CD4-positive, alpha-beta T cell treated with Interleukin-4 for 1 hour (primary cell): ENCODE measurements around the gene ZNF433.
"Not testable (repeated sequence)": the region's sequence is repeated elsewhere in the genome, so short reads cannot be mapped to it uniquely, and the experiment has no call there.

Experiments used
- DNase-seq, 2 donors: peaks; one replicate each; pipeline ENCODE4 v3.0.0-alpha.2; 2020 to 2022

The ZNF433 gene

DNA sequence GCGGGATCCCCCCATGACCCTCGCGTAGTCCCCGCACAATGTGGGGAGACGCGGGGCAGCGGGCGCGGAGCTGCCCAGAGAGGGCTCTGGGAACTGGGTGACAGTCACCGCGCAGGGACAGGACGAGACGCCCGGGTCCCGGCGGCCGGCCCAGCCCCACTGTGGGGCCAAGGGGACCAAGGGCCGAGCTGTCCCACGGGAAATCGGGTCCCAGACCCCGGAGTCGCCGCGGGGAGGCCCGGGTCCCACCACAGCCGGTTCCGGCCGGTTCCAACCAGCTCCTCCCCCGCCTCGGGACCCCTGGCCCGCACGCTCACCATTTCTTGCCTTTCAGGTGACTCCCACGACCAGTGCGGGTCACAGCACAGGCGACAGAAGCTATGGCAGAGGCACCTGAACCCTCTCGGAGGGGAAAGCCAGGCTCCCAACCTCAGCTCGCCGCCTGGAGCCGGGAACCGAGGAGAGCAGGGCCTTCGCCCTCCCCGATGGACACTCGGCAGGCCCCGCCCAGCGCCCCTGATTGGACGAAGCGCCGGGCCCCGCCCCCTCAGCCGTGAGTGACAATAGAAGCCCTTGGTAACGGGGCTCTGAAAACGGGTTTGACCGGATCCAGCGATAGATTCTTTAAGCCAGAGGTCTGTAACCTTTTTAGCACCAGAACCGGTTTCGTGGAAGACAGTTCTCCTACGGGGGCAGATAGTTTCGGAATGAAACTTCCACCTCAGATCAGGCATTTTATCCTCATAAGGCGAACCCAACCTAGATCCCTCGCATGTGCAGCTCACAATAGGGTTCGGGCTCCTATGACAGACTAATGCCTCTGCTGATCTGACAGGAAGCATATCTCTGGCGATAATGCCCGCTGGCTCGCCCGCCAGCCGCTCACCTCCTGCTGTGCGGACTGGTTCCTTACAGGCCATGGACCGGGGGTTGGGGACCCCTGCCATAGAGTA is at the start of gene ZNF433:
Gene ZNF433 (minus strand): TSS at position 460 of the 953 bp plus-strand sequence. CDS start 140 bp downstream, at position 320.
- DNase-seq = peak; percentile 59 to 73

DNA sequence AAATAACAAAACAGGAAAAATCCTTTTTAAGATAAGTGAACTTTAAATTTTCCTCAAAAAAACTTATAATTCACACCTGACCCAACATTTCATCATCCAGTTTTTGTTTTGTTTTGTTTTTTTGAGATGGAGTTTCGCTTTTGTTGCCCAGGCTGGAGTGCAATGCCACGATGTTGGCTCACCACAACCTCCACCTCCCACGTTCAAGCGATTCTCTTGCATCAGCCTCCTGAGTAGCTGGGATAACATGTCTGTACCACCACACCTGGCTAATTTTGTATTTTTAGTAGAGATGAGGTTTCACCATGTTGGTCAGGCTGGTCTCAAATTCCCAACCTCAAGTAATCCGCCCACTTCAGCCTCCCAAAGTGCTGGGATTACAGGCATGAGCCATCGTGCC is 47.9 kb upstream of the ZNF433 start:
- DNase-seq = not testable (repeated sequence)

DNA sequence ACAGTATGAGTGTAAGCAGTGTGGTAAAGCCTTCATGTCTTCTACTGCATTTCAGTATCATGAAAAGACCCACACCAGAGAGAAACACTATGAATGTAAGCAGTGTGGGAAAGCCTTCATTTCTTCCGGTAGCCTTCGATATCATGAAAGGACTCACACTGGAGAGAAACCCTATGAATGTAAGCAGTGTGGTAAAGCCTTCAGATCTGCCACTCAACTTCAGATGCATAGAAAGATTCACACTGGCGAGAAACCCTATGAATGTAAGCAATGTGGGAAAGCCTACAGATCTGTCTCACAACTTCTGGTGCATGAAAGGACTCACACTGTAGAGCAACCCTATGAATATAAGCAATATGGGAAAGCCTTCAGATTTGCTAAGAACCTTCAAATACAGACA is 41.9 kb upstream of the ZNF433 start:
- no peak for DNase-seq

DNA sequence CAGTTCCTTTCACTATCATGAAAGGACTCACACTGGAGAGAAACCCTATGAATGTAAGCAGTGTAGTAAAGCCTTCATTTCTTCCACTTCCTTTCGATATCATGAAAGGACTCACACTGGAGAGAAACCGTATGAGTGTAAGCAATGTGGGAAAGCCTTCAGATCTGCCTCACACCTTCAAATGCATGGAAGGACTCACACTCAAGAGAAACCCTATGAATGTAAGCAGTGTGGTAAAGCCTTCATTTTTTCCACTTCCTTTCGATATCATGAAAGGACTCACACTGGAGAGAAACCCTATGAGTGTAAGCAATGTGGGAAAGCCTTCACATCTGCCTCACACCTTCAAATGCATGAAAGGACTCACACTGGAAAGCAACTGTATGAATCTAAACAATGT is 40.9 kb upstream of the ZNF433 start:
- not testable (repeated sequence) for DNase-seq

DNA sequence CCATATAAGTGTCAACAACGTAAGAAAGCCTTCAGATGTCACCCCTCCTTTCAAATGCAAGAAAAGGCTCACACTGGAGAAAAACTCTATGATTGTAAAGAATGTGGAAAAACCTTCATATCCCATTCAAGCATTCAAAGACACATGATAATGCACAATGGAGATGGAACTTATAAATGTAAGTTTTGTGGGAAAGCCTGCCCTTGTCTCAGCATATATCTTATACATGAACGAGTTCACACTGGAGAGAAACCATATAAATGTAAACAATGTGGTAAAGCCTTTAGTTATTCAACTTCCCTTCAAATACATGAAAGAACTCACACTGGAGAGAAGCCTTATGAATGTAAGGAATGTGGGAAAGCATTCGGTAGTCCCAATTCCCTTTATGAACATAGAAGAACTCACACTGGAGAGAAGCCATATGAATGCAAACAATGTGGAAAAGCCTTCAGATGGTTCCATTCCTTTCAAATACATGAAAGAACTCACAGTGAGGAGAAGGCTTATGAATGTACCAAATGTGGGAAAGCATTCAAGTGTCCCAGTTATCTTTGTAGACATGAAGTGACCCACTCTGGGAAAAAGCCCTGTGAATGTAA is 40.2 kb upstream of the ZNF433 start:
- DNase-seq = no peak

DNA sequence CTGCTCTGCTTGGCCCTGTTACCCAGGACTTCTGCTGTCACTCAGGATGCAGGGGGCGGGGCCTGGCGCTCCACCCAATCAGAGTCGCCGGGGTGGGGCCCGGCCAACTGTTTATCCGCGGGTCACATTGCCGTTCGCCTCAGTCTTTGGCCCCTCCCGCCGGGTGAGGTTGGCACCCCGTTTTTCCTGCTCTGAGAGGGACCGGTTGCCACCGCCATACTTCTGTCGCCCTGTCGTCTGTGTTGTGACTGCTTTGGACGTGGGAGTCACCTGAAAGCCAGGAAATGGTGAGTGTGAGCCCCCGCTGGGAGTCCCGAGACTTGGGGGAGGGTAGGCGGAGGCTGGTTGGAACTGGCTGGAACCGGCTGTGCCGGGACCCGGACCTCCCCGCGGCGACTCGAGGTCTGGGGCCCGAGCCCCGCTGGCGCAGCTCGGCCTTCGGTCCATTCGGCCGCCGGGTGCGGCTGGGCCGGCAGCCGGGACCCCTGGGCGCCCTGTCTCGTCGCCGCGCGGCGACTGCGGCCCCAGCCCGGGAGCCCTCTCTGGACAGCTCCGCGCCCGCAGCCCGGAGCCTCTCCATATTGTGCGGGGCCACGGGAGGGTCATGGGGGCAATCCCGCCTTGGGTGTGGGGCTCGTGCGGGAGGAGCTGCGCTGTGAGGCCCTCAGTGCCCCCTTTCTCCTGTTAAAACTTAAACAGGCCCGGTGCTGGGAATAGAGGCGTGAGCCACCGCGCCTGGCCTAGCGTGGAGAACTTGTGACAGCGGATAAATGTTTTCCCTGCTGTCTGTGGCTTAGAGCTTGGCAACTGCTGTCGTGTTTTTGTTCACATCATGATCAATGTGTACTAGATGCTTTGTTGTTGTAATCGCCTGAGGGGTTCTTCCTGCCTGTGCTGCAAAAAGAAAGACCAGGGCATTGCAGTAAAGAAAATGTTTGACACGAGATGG is 29.4 kb upstream of the ZNF433 start, which contains the start of gene ZNF844:
Gene ZNF844 (plus strand): TSS at position 142 of the 949 bp plus-strand sequence. CDS start 143 bp downstream, at position 285.
- peak; percentile 75 to 88 for DNase-seq

DNA sequence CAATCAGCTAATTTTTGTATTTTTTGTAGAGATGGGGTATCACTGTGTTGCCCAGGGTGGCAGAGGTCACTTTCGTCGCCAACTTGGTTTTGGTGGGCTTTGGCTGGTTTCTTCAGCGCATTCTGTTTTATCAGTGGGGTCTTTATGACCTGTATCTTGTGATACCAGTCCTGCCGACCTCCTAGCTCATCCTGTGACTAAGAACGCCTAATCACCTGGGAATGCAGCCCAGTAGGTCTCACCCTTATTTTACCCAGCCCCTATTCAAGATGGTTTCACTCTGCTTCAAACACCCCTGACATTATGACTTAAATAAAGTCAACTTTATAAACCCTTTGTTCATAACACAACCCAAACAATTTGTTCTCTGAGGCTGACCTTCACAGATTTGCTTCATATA is 20.3 kb upstream of the ZNF433 start:
- DNase-seq = no peak

DNA sequence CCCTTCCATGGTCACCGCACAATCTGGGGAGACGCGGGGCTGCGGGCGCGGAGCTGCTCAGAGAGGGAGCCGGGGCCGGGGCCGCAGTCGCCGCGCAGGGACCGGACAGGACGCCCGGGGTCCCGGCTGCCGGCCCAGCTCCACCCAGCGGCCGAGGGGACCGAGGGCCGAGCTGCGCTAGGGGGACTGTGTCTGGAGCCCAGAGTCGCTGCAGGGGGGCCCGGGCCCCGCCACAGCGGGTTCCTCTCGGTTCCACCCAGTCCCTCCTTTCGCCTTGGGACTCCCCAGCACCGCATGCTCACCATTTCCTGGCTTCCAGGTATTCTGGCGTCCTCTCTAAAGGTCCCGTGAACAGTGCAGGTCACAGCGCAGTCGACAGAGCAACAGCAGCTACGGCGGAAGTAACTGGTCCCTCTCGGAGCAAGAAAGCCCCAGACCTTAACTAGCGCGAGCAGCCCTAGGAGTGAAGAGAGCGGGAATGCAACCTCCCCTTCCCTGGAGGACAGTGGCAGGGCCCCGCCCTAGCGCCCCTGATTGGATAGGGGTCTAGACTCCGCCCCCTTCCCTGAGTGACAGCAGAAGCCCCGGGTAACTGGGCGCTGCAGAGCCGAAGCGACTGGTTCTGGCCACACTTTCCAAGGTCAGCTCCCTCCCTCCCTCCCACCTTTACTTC is 17.2 kb upstream of the ZNF433 start, which contains the start of gene ZNF878:
Gene ZNF878 (minus strand): TSS at position 465 of the 673 bp plus-strand sequence. CDS start 160 bp downstream, at position 305.
- DNase-seq = peak; percentile 46 to 64

DNA sequence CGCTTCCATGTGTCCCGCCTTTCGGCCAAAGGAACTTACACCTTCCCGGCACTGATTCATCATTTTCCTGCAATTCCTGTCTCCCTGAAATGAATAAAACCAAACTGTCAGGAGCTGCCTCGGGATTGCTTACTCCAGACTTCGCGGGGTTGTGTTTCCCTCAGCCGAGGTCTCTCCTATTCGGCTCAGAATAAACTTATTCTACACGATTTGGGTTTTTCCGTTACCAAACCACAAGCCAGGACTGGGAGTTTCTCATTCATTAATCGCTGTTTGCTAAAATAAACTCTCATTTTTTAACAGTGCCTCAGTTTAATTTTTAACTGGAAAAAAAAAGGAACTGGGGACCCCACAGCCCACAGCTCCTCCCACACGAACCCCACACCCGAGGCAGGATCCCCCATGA is 16.6 kb upstream of the ZNF433 start:
- no peak for DNase-seq

DNA sequence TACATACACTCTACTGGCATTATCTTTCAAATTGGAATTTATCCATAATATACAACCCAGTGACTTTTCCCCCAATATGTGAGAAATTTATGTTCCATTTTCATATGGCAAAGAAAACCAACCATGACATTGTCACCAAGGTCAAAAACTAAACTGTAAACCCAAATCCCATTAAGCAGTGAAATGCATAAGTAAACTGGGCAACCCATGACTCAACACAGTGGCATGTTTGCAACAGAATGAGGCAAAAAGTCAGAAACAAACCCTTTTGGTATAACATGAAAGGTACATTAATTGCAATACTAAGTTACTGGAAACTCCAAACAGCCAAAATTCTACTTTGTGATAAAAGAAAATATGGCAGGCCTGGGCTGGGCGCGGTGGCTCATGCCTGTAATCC is 12.4 kb upstream of the ZNF433 start:
- no peak for DNase-seq

DNA sequence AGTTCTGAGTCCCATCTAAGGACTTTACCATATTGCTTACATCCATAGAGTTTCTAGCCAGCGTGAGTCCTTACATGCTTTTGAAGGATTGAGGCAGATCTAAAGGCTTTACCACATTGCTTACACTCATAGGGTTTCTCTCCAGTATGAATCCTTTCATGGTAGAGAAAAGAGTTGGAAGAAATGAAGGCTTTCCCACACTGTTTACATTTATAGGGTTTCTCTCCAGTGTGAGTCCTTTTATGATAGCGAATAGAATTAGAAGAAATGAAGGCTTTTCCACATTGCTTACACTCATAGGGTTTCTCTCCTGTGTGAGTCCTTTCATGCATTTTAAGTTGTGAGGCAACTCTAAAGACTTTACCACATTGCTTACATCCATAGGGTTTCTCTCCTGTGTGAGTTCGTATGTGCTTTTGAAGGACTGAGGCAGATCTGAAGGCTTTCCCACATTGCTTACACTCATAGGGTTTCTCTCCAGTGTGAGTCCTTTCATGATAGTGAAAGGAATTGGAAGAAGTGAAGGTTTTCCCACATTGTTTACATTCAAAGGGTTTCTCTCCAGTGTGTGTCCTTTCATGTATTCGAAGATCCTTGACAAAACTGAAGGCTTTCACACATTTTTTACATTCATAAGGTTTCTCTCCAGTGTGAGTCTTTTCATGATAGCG is 8.4 kb upstream of the ZNF433 start:
- DNase-seq = no peak

DNA sequence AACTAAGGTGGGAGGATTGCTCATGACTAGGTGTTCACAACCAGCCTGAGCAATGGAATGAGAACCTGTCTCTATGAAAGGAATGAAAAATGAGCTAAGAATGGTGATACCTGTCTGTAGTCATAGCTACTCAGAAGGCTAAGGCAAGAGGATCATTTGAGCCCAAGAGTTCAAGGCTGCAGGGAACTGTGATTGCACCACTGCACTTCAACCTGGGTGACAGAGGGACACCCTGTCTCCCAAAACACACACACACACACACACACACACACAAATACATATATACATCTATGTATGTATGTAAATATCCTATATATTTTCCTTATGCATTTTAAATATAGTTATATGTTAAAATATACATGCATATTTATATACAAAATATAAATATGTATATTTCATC is 7.4 kb upstream of the ZNF433 start:
- DNase-seq = no peak

DNA sequence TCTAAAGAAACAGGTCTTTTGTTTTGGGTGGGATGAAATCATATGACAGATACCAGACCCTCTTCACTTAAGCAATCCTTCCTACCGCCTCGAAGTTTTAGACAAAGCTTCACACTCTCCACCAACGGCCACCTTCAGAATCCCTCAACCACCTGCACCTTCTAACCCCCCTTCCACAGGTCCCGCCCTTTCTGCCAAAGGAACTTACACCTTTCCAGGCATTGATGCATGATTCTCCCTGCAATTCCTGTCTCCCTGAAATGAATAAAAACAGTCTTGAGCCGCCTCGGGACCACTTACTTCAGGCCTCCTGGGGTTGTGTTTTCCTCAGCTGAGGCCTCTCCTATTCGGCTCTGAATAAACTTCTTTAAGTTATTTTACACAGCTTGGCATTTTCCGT is 859 bp downstream of the ZNF433 start:
- DNase-seq = no peak

DNA sequence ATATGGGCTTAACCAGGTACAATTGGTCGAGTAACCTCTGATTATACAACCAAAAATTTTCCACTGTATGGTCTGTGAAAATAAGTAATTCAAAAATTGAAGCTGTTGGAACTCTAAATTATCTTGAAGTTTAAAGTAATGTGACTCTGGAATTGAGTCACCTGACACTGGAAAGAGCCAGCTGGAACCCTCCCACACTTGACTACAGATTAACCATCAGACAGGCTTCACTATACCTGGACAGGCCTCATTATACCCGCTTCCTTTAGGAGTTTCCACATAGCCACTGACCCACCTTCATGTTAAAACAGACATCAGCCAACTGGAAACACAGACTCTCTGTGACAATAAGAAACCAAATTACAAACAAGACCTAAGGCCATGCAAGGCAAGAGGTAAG is 1.3 kb downstream of the ZNF433 start:
- DNase-seq = no peak

DNA sequence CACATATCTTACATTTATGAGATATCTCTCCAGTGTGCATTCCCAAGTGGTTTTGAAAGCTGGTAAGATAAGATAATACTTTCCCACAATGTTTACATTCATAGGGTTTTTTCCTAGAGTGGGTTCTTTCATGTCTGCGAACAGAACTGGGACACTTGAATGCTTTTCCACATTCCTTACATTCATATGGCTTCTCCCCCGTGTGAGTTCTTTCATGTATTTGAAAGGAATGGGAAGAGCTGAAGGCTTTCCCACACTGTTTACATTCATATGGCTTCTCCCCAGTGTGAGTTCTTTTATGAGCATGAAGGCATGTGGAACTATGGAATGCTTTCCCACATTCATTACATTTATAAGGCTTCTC is 19.7 kb downstream of the ZNF433 start:
- DNase-seq = no peak

DNA sequence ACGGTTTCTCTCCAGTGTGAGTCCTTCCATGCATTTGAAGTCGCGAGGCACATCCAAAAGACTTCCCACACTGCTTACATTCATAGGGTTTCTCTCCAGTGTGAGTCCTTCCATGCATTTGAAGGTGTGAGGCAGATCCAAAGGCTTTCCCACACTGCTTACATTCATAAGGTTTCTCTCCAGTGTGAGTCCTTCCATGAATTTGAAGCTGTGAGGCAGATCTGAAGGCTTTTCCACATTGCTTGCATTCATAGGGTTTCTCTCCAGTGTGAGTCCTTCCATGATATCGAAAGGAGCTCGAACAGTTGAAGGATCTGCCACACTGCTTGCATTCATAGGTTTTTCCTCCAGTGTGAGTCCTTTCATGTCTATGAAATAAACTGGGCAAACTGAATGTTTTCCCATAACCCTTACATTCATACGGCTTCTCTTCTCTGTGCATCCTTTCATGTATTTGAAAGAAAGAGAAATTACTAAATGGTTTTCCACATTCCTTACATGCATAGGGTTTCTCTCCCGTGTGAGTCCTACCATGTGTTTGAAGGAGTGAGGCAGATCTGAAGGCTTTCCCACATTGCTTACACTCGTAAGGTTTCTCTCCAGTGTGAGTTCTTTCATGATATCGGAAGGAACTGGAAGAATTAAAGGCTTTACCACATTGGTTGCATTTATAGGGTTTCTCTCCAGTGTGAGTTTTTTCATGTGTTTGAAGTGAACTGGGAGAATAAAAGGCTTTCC is 20.3 kb downstream of the ZNF433 start:
- DNase-seq = no peak

DNA sequence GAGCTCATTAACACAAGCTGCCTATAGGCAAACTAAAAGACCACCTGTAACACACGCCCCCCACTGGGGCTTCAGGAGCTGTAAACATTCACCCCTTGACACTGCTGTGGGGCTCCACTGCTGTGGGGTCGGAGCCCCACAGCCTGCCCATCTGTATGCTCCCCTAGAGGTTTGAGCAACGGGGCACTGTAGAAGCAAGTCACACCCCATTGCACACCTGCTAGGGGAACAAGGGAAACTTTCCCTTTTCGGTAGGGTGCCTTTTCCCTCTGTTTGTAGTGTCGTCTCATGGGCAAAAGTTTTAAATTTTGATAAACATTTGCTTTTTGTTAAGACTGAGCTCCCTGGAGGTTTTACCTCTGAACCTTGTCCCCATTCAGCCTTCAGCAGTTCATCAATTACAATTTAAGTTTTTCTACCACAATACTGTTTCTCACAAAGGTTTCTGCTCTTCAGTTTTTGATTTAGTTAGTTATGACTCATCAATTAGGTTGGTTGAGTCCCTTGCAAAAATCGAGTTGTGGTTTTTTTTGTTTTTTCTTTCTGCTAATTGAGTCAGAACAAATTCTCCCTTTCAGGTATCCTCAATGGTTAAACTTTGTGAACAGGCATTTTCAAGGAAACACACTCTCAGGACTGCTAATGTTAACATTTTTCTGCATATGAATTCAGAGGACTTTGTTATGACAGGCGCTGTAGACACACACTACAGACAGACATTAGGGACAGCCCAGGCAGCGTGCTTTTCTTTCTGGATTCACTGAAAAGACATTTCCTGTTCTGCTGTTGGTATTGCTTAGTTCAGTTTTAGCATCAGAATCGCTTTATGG is 35.1 kb downstream of the ZNF433 start:
- DNase-seq = no peak

DNA sequence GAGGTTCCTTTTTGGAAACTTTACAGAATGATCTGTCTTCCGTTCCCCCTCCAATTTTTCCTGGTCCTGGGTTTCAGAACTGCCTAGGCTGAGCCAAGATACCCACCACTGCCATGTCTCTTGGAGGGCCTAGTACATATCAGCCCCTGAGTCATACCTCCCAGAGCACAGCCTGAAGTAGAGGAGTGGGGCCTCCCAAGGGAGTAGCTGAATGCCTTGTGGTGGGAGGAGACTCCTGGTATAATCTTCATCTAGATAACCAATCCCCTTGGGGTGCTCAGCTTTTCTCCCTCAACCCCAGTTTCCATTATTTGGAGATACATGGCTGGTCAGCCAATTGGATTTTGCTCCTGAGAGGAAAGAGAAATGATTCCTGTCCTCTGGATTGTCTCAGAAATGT is 40.3 kb downstream of the ZNF433 start:
- no peak for DNase-seq

DNA sequence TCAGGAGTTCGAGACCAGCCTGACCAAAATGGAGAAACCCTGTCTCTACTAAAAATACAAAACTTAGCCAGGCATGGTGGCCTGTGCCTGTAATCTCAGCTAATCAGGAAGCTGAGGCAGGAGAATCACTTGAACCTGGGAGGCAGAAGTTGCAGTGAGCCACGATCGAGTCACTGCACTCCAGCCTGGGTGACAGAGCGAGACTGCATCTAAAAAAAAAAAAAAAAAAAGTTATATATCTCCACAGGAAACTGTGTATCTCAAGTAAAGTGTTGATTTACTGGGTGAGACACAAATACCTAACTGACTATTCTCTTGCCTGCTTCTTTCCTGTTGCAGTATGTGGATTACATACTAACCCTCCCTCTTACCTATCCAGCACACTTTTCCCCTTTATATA is 43.6 kb downstream of the ZNF433 start:
- not testable (repeated sequence) for DNase-seq

DNA sequence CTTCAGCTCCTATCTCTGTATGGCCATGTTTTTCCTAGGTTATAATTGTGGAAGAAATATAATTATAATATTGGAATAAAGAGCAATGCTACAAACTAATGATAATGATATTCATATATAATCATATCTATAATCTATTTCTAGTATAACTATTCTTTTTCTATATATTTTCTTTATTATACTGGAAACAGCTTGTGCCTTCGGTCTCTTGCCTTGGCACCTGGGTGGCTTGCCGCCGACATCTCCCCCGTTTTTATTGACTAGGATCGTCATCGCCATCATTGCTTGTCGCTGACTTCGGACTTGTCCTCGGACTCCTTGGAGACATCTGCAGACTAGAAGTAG is 46.4 kb downstream of the ZNF433 start:
- DNase-seq = no peak
